A673 (cell line): ENCODE results near the gene MYORG. TPM values are rescaled to one million over a fixed set of nuclear protein-coding genes. Genes with fewer than 3 reads are reported as not detected.

Experiments used
- BruUV-seq: library from RNA; stranded (reverse); fragments of 400-500 nt; replicated peaks from 2 replicates; lab custom pipeline; 2021; lab: Mats Ljungman, UMichigan
- CTCF ChIA-PET: fragments of 300-600 bp; sonication (Branson Sonifier 250); formaldehyde crosslinking; loops from one replicate; lab custom pipeline; 2022; ENCODE audit warnings: antibody characterized with exemption; lab: Charles Lee
- POLR2A ChIA-PET: fragments of 300-600 bp; sonication (Branson Sonifier 250); formaldehyde crosslinking; loops from one replicate; lab custom pipeline; 2022; ENCODE audit warnings: antibody characterized with exemption; ENCODE audit not compliant: low non-redundant PET; lab: Charles Lee
- DNase-seq: peaks from one replicate; pipeline ENCODE4 v3.0.0-alpha.2; 2015; ENCODE audit warnings: low spot score
- H3K27ac ChIP-seq: fragments of 200-600 bp; sonication (generic); 2 replicates; pipeline ENCODE4 v1.5.1; 2016; ENCODE audit warnings: mixed run types, low read depth, mild to moderate bottlenecking, mixed read lengths, antibody characterized with exemption, low read length; ENCODE audit not compliant: poor library complexity, severe bottlenecking
- H3K27me3 ChIP-seq: fragments of 200-600 bp; sonication (generic); replicated peaks from 2 replicates; pipeline ENCODE4 v1.6.1; 2017; ENCODE audit warnings: mixed run types, low read depth, mild to moderate bottlenecking, mixed read lengths, antibody characterized with exemption, low read length; ENCODE audit not compliant: insufficient read depth, poor library complexity
- H3K36me3 ChIP-seq: fragments of 200-600 bp; sonication (generic); 2 replicates; pipeline ENCODE4 v1.6.1; 2016; ENCODE audit warnings: mixed run types, mild to moderate bottlenecking, mixed read lengths, antibody characterized with exemption, low read length; ENCODE audit not compliant: insufficient read depth, poor library complexity, severe bottlenecking
- H3K4me1 ChIP-seq: fragments of 200-600 bp; sonication (generic); 2 replicates; pipeline ENCODE4 v1.6.1; 2017; ENCODE audit warnings: mixed run types, mild to moderate bottlenecking, mixed read lengths, antibody characterized with exemption, low read length; ENCODE audit not compliant: insufficient read depth, poor library complexity, severe bottlenecking
- H3K4me3 ChIP-seq: fragments of 200-600 bp; sonication (generic); 2 replicates; pipeline ENCODE4 v1.5.1; 2016; ENCODE audit warnings: low read depth, mixed run types, mild to moderate bottlenecking, mixed read lengths, low read length; ENCODE audit not compliant: poor library complexity, severe bottlenecking
- H3K9me3 ChIP-seq: fragments of 200-600 bp; sonication (generic); 2 replicates; pipeline ENCODE4 v1.6.1; 2016; ENCODE audit warnings: mixed run types, low read depth, mild to moderate bottlenecking, mixed read lengths, antibody characterized with exemption, low read length; ENCODE audit not compliant: poor library complexity, severe bottlenecking
- CTCF ChIP-seq: fragments of 300-800, 200-600 bp; sonication (generic); conservative IDR thresholded peaks from 2 replicates; pipeline ENCODE4 v1.5.1; 2017; ENCODE audit warnings: low read depth, mild to moderate bottlenecking, antibody characterized with exemption, low read length, moderate library complexity, mixed read lengths
- EZH2 ChIP-seq: fragments of 200-600 bp; sonication (generic); IDR thresholded peaks from 2 replicates; pipeline ENCODE4 v1.6.1; 2017; ENCODE audit warnings: borderline replicate concordance, low read depth, mild to moderate bottlenecking, mixed read lengths, antibody characterized with exemption, low read length; ENCODE audit not compliant: poor library complexity, severe bottlenecking
- intact Hi-C: fragments of 100-400 bp; cut with micrococcal nuclease; formaldehyde crosslinking; loops from one replicate; pipeline ENCODE4 v1.10.0; 2022; ENCODE audit not compliant: unreplicated experiment
- total RNA-seq: library from RNA; stranded (reverse); gene quantifications from 2 replicates; pipeline ENCODE4 v1.2.3, GENCODE V29; 2021

MYORG gene
- total RNA-seq, 1 experiment from 2014 or later: 7.8 TPM

GRCh38 chr9:34385561-34386230 is 9.0 kb upstream of the MYORG start:
- intact Hi-C loops: no loop called here
- ChIA-PET CTCF (interaction anchor here (0.7 kb wide), 1 partner anchor 131 kb away, joined by 7 read pairs; no protein-coding TSS in a partner anchor), POLR2A (interaction anchor here (0.6 kb wide), 1 partner anchor 25 kb away, joined by 26 read pairs; no protein-coding TSS in a partner anchor)
- no peak for TF ChIP-seq EZH2
- TF ChIP-seq CTCF: no peak
- Histone ChIP-seq H3K9me3 (no peaks in the 10 kb centered on the region), H3K36me3 (no peaks in the 10 kb centered on the region), H3K27ac (no peak overlapping the region), H3K4me1 (no peaks in the 10 kb centered on the region), H3K4me3 (no peak overlapping the region), H3K27me3 (no peaks in the 10 kb centered on the region)
- no peak for DNase-seq
- no TSS peak for BruUV-seq

GRCh38 chr9:34384368-34385165 is 7.9 kb upstream of the MYORG start:
- ChIA-PET CTCF (no interaction called here), POLR2A (no interaction called here)
- Histone ChIP-seq H3K27ac (no peak overlapping the region), H3K9me3 (no peaks in the 10 kb centered on the region), H3K4me1 (peaks cover 6% of the 10 kb centered on the region), H3K27me3 (no peaks in the 10 kb centered on the region), H3K36me3 (no peaks in the 10 kb centered on the region), H3K4me3 (no peak overlapping the region)
- BruUV-seq: no TSS peak
- no peak for DNase-seq
- no peak for TF ChIP-seq EZH2
- TF ChIP-seq CTCF: no peak
- intact Hi-C loops: no loop called here

GRCh38 chr9:34383904-34384303 is 7.2 kb upstream of the MYORG start:
- no TSS peak for BruUV-seq
- CTCF ChIA-PET: no interaction called here

More at GRCh38 chr9:34383904-34384303, 7.2 kb upstream of the MYORG start:
- POLR2A ChIA-PET: no interaction called here
- no peak overlapping the region for H3K27ac ChIP-seq
- no peaks in the 10 kb centered on the region for H3K27me3 ChIP-seq
- DNase-seq: no peak
- no peaks in the 10 kb centered on the region for H3K9me3 ChIP-seq
- H3K4me3 ChIP-seq: no peak overlapping the region
- intact Hi-C loops: no loop called here
- H3K36me3 ChIP-seq: no peaks in the 10 kb centered on the region
- peaks cover 6% of the 10 kb centered on the region for H3K4me1 ChIP-seq
- TF ChIP-seq CTCF: no peak
- TF ChIP-seq EZH2: no peak
